NOMO-1 treated with DMSO at 0.1 percent for 48 hours (cell line): ENCODE measurements around the gene HSD17B4.
"Not testable (repeated sequence)": the region's sequence is repeated elsewhere in the genome, so short reads cannot be mapped to it uniquely, and the experiment has no call there.

Source experiments
- DNase-seq: peaks from one replicate; lab custom pipeline; 2025; ENCODE audit not compliant: unreplicated experiment; lab: John Stamatoyannopoulos, UW

The HSD17B4 gene

GRCh38 chr5:119452373-119453039, at the start of gene HSD17B4:
TSS of gene HSD17B4 (plus strand) at chr5:119452497. CDS start at chr5:119452576, 79 bp downstream.
- DNase-seq = peak; percentile 79

- no peak for DNase-seq
Measured at GRCh38 chr5:119402555-119402954, 49.7 kb upstream of the HSD17B4 start.

GRCh38 chr5:119404033-119404432, 48.3 kb upstream of the HSD17B4 start:
- DNase-seq = peak; percentile 28

- DNase-seq = peak; percentile 6
Measured at GRCh38 chr5:119405419-119405818, 46.9 kb upstream of the HSD17B4 start.

GRCh38 chr5:119406551-119407110, 45.7 kb upstream of the HSD17B4 start:
- no peak for DNase-seq

- no peak for DNase-seq
Measured at GRCh38 chr5:119409235-119409815, 43.0 kb upstream of the HSD17B4 start.

GRCh38 chr5:119410448-119411159, 41.7 kb upstream of the HSD17B4 start:
- DNase-seq = no peak

GRCh38 chr5:119411361-119412278, 40.7 kb upstream of the HSD17B4 start:
- peak; percentile 74 for DNase-seq

- DNase-seq = no peak
Measured at GRCh38 chr5:119412279-119413227, 39.7 kb upstream of the HSD17B4 start.

- DNase-seq = peak; percentile 77
Measured at GRCh38 chr5:119414124-119414734, 38.1 kb upstream of the HSD17B4 start.

GRCh38 chr5:119417891-119418605, 34.2 kb upstream of the HSD17B4 start:
- DNase-seq = peak; percentile 16

- peak; percentile 3 for DNase-seq
Measured at GRCh38 chr5:119418606-119419100, 33.6 kb upstream of the HSD17B4 start.

- peak; percentile 71 for DNase-seq
Measured at GRCh38 chr5:119420169-119420568, 32.1 kb upstream of the HSD17B4 start.

- peak; percentile 84 for DNase-seq
Measured at GRCh38 chr5:119426057-119426456, 26.2 kb upstream of the HSD17B4 start.

GRCh38 chr5:119427060-119427459, 25.2 kb upstream of the HSD17B4 start:
- no peak for DNase-seq

- peak; percentile 83 for DNase-seq
Measured at GRCh38 chr5:119427596-119427995, 24.7 kb upstream of the HSD17B4 start.

GRCh38 chr5:119428166-119428565, 24.1 kb upstream of the HSD17B4 start:
- DNase-seq = not testable (repeated sequence)

- not testable (repeated sequence) for DNase-seq
Measured at GRCh38 chr5:119428574-119428973, 23.7 kb upstream of the HSD17B4 start.
